Immature natural killer cell (primary cell): Measurements from ENCODE around the gene EAPP. TPM values are rescaled to one million over a fixed set of nuclear protein-coding genes. Genes with fewer than 3 reads are reported as not detected.
"Not testable (repeated sequence)": the region's sequence is repeated elsewhere in the genome, so short reads cannot be mapped to it uniquely, and the experiment has no call there.

ENCODE experiments used
- DNase-seq, 3 donors: peaks; one replicate each; pipeline ENCODE4 v3.0.0; 2022; ENCODE audit warnings: mixed read lengths in 1 of 3
- H3K27ac Mint-ChIP-seq, 6 donors: one replicate each; pipeline ENCODE4 v1.8.0; 2020; ENCODE audit warnings: mixed read lengths in 6 of 6, mild to moderate bottlenecking in 5 of 6, inconsistent platforms in 4 of 6, moderate library complexity in 3 of 6
- H3K27me3 Mint-ChIP-seq, 3 donors: one replicate each; pipeline ENCODE4 v1.8.0; 2020 to 2021; ENCODE audit warnings: low read depth in 3 of 3, mild to moderate bottlenecking in 3 of 3, mixed read lengths in 3 of 3, moderate library complexity in 3 of 3, inconsistent platforms in 1 of 3
- H3K36me3 Mint-ChIP-seq, 3 donors: one replicate each; pipeline ENCODE4 v1.8.0; 2020; ENCODE audit warnings: mixed read lengths in 3 of 3, inconsistent platforms in 2 of 3, mild to moderate bottlenecking in 2 of 3
- H3K4me1 Mint-ChIP-seq, 2 donors: one replicate each; pipeline ENCODE4 v1.8.0; 2020; ENCODE audit warnings: inconsistent platforms in 2 of 2, mild to moderate bottlenecking in 2 of 2, mixed read lengths in 2 of 2, moderate library complexity in 1 of 2
- H3K4me3 Mint-ChIP-seq, 5 donors: one replicate each; pipeline ENCODE4 v1.8.0; 2020; ENCODE audit warnings: mild to moderate bottlenecking in 5 of 5, mixed read lengths in 5 of 5, inconsistent platforms in 3 of 5, moderate library complexity in 3 of 5
- H3K9me3 Mint-ChIP-seq, 6 donors: one replicate each; pipeline ENCODE4 v1.8.0; 2020; ENCODE audit warnings: mild to moderate bottlenecking in 6 of 6, mixed read lengths in 6 of 6, inconsistent platforms in 4 of 6, moderate library complexity in 3 of 6
- polyA plus RNA-seq, 3 donors: library from polyadenylated mRNA; unstranded; fragments of 300-500 nt; fragmentation: Illumina TruSeq; gene quantifications; one replicate each; pipeline ENCODE4 v1.2.3, GENCODE V29; 2021

The EAPP gene
- polyA plus RNA-seq, 3 donors from 2014 or later: 94.9 to 192 (median 109) TPM

GRCh38 chr14:34521071-34521470, 18.4 kb downstream of the EAPP start:
- not testable (repeated sequence) for H3K4me1 Mint-ChIP-seq, DNase-seq, H3K27me3 Mint-ChIP-seq, H3K27ac Mint-ChIP-seq, H3K9me3 Mint-ChIP-seq, H3K4me3 Mint-ChIP-seq
- H3K36me3 Mint-ChIP-seq: peaks cover 34 to 56% (median 37%) of the 10 kb centered on the region in 3 donors

DNA sequence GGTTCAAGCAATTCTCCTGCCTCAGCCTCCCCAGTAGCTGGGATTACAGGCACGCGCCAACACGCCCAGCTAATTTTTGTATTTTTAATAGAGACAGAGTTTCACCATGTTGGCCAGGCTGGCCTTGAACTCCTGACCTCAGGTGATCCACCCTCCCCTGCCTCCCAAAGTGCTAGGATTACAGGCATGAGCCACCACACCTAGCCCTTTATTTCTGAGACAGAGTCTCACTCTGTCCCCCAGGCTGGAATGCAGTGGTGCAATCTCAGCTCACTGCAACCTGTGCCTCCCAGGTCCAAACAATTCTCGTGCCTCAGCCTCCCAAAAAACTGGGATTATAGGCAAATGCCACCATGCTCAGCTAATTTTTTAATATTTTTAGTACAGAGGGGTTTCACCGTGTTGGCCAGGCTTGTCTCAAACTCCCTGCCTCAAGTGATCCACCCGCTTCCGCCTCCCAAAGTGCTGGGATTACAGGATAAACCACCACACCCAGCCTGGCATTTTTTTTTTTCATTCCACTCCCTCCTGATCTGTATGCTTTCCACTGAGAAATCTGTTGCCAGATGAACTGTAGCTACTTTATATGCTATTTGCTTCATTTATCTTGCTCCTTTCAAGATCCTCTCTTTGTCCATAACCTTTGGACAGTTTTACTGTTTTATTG, 19.1 kb downstream of the EAPP start:
- H3K4me3 Mint-ChIP-seq, H3K4me1 Mint-ChIP-seq, DNase-seq, H3K27ac Mint-ChIP-seq, H3K9me3 Mint-ChIP-seq, H3K27me3 Mint-ChIP-seq: not testable (repeated sequence)
- H3K36me3 Mint-ChIP-seq: peaks cover 36 to 55% (median 38%) of the 10 kb centered on the region in 3 donors

DNA sequence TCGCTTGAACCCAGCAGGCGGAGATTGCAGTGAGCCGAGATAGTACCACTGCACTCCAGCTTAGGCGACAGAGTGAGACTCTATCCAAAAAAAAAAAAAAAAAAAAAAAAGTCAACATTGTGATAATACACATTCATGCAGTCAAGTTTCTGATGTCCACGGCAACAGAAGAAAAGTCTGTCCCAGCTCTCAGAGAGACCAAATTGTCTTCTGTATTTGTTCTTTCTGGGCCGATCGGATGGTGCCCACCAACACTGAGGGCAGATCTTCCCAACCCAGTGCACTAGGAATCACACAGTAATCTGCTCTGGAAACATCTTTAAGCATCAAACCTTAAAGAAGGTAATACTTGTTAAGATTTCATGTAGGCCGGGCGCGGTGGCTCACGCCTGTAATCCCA, 31.6 kb downstream of the EAPP start:
- no peak overlapping the region for H3K27ac Mint-ChIP-seq
- no peaks in the 10 kb centered on the region for H3K4me1 Mint-ChIP-seq
- H3K36me3 Mint-ChIP-seq: peaks cover 0 to 7% (median 0%) of the 10 kb centered on the region in 3 donors
- H3K4me3 Mint-ChIP-seq: no peak overlapping the region
- DNase-seq: no peak
- no peaks in the 10 kb centered on the region for H3K9me3 Mint-ChIP-seq
- peaks cover 0 to 2% (median 0%) of the 10 kb centered on the region in 3 donors for H3K27me3 Mint-ChIP-seq

- DNase-seq: no peak
- no peak overlapping the region for H3K27ac Mint-ChIP-seq
- H3K4me1 Mint-ChIP-seq: no peaks in the 10 kb centered on the region
- H3K27me3 Mint-ChIP-seq: peaks cover 0 to 2% (median 0%) of the 10 kb centered on the region in 3 donors
- H3K4me3 Mint-ChIP-seq: no peak overlapping the region
- peaks cover 0 to 7% (median 0%) of the 10 kb centered on the region in 3 donors for H3K36me3 Mint-ChIP-seq
- no peaks in the 10 kb centered on the region for H3K9me3 Mint-ChIP-seq
Measured at GRCh38 chr14:34507459-34507858, 32.0 kb downstream of the EAPP start.

GRCh38 chr14:34505124-34505491, 34.4 kb downstream of the EAPP start:
- H3K9me3 Mint-ChIP-seq, H3K36me3 Mint-ChIP-seq, H3K27ac Mint-ChIP-seq, DNase-seq, H3K4me3 Mint-ChIP-seq, H3K4me1 Mint-ChIP-seq, H3K27me3 Mint-ChIP-seq: not testable (repeated sequence)

GRCh38 chr14:34504027-34504426, 35.5 kb downstream of the EAPP start:
- H3K27ac Mint-ChIP-seq, H3K36me3 Mint-ChIP-seq, H3K4me3 Mint-ChIP-seq, H3K9me3 Mint-ChIP-seq, DNase-seq, H3K27me3 Mint-ChIP-seq, H3K4me1 Mint-ChIP-seq: not testable (repeated sequence)

GRCh38 chr14:34502545-34503225, 36.8 kb downstream of the EAPP start:
- Mint-ChIP-seq H3K4me3 (no peak overlapping the region), H3K9me3 (no peaks in the 10 kb centered on the region), H3K27ac (no peak overlapping the region), H3K27me3 (peaks cover 1 to 3% (median 2%) of the 10 kb centered on the region in 3 donors), H3K4me1 (no peaks in the 10 kb centered on the region), H3K36me3 (peaks cover 0 to 7% (median 0%) of the 10 kb centered on the region in 3 donors)
- no peak for DNase-seq

DNA sequence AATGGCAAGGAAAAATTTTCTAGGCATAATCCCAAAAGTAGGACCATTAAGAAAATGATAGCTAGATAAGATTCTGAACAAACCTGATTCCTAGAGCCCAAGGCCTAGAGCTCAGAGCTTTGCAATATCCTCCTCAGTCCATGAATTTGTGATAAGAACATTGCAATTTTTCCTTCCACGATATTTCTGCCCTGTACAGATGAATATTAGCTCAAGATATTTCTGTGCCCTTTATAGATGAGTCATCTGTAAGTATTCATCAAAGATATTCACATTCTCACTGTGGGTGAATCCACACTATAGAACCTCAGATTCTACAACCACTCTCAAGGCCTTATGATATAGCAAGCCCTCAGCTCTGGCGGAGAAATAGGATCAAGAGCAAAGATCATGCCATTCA, 37.5 kb downstream of the EAPP start:
- Mint-ChIP-seq H3K4me1 (no peaks in the 10 kb centered on the region), H3K36me3 (peaks cover 0 to 7% (median 0%) of the 10 kb centered on the region in 3 donors), H3K4me3 (no peak overlapping the region), H3K27ac (no peak overlapping the region), H3K9me3 (no peaks in the 10 kb centered on the region), H3K27me3 (peaks cover 1 to 3% (median 2%) of the 10 kb centered on the region in 3 donors)
- DNase-seq: no peak

GRCh38 chr14:34501004-34501580, 38.4 kb downstream of the EAPP start:
- Mint-ChIP-seq H3K27me3 (peaks cover 1 to 5% (median 3%) of the 10 kb centered on the region in 3 donors), H3K36me3 (peaks cover 0 to 7% (median 0%) of the 10 kb centered on the region in 3 donors), H3K4me1 (no peaks in the 10 kb centered on the region), H3K27ac (peak overlapping the region in 2 of 6 donors; percentile 13 to 52), H3K4me3 (no peak overlapping the region), H3K9me3 (no peaks in the 10 kb centered on the region)
- no peak for DNase-seq

- Mint-ChIP-seq H3K27ac (no peak overlapping the region), H3K4me3 (no peak overlapping the region)
- no peak for DNase-seq
Measured at GRCh38 chr14:34498684-34499412, 40.7 kb downstream of the EAPP start.

DNA sequence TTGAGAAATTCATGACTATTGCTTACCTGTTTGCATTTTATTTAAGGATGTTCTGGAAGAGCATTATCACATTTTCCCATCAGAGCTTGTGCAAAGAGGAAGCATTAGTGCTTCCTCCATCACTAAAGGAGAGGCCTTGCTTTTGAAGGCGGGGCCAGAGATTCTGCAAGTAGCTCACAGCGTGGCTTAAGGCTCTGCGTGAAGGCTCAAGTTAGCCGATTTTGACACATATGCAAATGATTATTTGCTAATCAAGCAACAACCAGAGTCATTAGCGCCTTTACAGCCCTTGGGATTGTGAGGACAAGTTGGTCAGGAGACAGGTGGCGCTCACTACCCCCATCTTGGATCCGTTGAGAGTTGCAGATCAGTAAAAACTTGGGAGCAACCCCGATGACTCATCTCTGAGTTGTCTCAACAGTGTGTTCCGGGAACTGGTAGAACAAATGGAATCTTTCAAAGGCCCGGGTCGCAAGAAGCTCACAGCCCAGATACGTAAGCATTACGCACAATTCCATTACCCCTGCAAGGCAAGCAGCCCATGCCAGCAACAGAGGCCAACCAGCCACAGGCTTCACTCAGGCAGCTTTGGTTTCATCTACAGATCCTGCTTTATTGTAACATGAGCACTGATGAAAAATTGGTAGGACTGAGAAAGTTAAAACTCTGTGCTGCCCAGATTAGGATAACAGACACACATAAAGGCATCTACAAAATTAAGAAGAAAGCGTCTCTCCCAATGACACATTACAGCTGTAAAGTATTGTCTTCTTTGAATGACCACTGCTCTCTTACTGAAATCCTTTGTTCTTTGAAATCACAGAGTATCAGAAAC, 42.6 kb downstream of the EAPP start:
- Mint-ChIP-seq H3K9me3 (no peaks in the 10 kb centered on the region), H3K4me1 (no peaks in the 10 kb centered on the region), H3K4me3 (no peak overlapping the region), H3K36me3 (no peaks in the 10 kb centered on the region), H3K27me3 (peaks cover 1 to 5% (median 1%) of the 10 kb centered on the region in 3 donors), H3K27ac (no peak overlapping the region)
- DNase-seq: no peak

More at GRCh38 chr14:34498684-34499412, 40.7 kb downstream of the EAPP start:
- Mint-ChIP-seq H3K36me3 (no peaks in the 10 kb centered on the region), H3K4me1 (no peaks in the 10 kb centered on the region), H3K9me3 (no peaks in the 10 kb centered on the region), H3K27me3 (peaks cover 1 to 5% (median 1%) of the 10 kb centered on the region in 3 donors)

- Mint-ChIP-seq H3K27ac (no peak overlapping the region), H3K36me3 (peaks cover 0 to 1% (median 0%) of the 10 kb centered on the region in 3 donors), H3K4me3 (no peak overlapping the region), H3K4me1 (no peaks in the 10 kb centered on the region), H3K27me3 (peaks cover 1 to 5% (median 1%) of the 10 kb centered on the region in 3 donors), H3K9me3 (no peaks in the 10 kb centered on the region)
- DNase-seq: no peak
Measured at GRCh38 chr14:34496007-34496678, 43.4 kb downstream of the EAPP start.

DNA sequence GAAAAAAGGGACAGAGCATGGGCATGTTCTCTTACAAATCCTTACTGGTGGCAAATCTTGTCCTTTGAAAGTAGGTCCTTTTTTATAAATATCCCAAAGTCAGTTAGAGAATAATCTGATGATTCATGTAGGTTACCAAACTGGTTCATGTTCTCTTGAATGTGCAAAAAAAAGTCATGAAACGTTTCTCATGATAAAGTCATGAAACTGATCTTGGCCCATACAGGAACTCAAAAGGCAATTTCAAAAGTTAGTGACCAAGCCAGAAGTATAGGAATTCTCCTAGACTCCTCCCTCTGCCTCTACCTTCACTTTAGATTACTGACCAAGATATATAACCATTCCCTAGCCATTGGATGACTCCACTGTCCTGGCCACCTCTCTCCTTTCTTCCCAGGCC, 50.2 kb downstream of the EAPP start:
- H3K27me3 Mint-ChIP-seq: peaks cover 0 to 3% (median 2%) of the 10 kb centered on the region in 3 donors
- peaks cover 0 to 4% (median 0%) of the 10 kb centered on the region in 3 donors for H3K36me3 Mint-ChIP-seq
- H3K4me3 Mint-ChIP-seq: no peak overlapping the region
- H3K4me1 Mint-ChIP-seq: no peaks in the 10 kb centered on the region
- no peak for DNase-seq
- H3K27ac Mint-ChIP-seq: no peak overlapping the region
- H3K9me3 Mint-ChIP-seq: no peaks in the 10 kb centered on the region
